Thoracic aorta (tissue), 2 donors: Measurements from ENCODE around the gene ERAP2. TPM values are rescaled to one million over a fixed set of nuclear protein-coding genes. Genes with fewer than 3 reads are reported as not detected.
A peak's percentile ranks its signal among the peaks of the same experiment; 100 is the strongest.

ENCODE experiments used
- ATAC-seq: fragments of 150-250 bp; one replicate; pipeline ENCODE4 v1.8.0; 2017; ENCODE audit warnings: low read depth; ENCODE audit not compliant: insufficient number of reproducible peaks, low FRiP score
- DNase-seq: peaks from one replicate; pipeline ENCODE4 v3.0.0-alpha.2; 2020; ENCODE audit warnings: low spot score
- H3K27ac ChIP-seq, 2 donors: fragments of 200-600 bp; sonication (generic); 1 replicate in 1 of 2; 2 replicates in 1 of 2; pipeline ENCODE4 v1.5.1; 2016; ENCODE audit warnings: mild to moderate bottlenecking in 2 of 2, moderate library complexity in 2 of 2
- H3K27me3 ChIP-seq: fragments of 200-600 bp; sonication (generic); replicated peaks from 2 replicates; pipeline ENCODE4 v1.6.0; 2016; ENCODE audit warnings: mild to moderate bottlenecking; ENCODE audit not compliant: insufficient read depth
- H3K36me3 ChIP-seq: fragments of 200-600 bp; sonication (generic); one replicate; pipeline ENCODE4 v1.5.1; 2016
- H3K4me1 ChIP-seq, 2 donors: fragments of 200-600 bp; sonication (generic); 1 replicate in 1 of 2; 2 replicates in 1 of 2; pipeline versions ENCODE4 v1.5.1 to v1.6.0; 2016; ENCODE audit warnings: low read depth in 2 of 2, mild to moderate bottlenecking in 1 of 2; ENCODE audit not compliant: control insufficient read depth in 1 of 2
- H3K4me3 ChIP-seq: fragments of 200-600 bp; sonication (generic); 2 replicates; pipeline ENCODE4 v1.5.1; 2016; ENCODE audit warnings: mild to moderate bottlenecking
- H3K9me3 ChIP-seq: fragments of 200-600 bp; sonication (generic); 2 replicates; pipeline ENCODE4 v1.5.1; 2016
- total RNA-seq, 2 donors: library from RNA; depleted of rRNA; stranded (reverse); fragments of >200 nt; gene quantifications; one replicate each; pipeline versions ENCODE4 v1.1.0 to v1.2.3, GENCODE V29; 2016
- TF ChIP-seq, protein P1 (sequence below): fragments of 200-600 bp; sonication (generic); IDR thresholded peaks from one replicate; pipeline ENCODE4 v1.5.1; 2019; ENCODE audit warnings: antibody characterized with exemption

Gene ERAP2
- total RNA-seq, 2 donors from 2014 or later, result 15.8 to 18.3 TPM

DNA sequence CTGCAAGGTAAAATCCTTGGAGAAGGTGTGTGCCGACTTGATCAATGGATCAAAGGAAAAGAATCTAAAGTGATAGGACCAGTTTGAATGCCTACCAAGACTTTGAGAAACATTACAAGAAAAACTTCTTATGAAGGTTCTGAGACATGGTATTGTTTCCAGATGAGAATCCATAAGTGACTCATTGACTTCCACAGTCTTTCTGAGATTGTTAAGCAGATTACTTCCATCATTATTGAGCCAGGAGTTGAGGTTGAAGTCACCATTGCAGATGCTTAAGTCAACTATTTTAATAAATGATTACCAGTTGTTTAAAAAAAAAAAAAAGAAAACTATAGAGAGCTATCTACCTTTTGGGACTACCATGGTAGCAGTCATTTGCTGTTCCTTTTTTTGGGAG is 66.6 kb downstream of the ERAP2 start:
- DNase-seq (no peak), ATAC-seq (no peak)
- Histone ChIP-seq H3K4me3 (no peak overlapping the region), H3K27ac (no peak overlapping the region), H3K36me3 (no peaks in the 10 kb centered on the region), H3K27me3 (no peaks in the 10 kb centered on the region), H3K9me3 (no peaks in the 10 kb centered on the region), H3K4me1 (peaks cover 6 to 25% of the 10 kb centered on the region in 2 donors)
- TF ChIP-seq, protein P1, sequence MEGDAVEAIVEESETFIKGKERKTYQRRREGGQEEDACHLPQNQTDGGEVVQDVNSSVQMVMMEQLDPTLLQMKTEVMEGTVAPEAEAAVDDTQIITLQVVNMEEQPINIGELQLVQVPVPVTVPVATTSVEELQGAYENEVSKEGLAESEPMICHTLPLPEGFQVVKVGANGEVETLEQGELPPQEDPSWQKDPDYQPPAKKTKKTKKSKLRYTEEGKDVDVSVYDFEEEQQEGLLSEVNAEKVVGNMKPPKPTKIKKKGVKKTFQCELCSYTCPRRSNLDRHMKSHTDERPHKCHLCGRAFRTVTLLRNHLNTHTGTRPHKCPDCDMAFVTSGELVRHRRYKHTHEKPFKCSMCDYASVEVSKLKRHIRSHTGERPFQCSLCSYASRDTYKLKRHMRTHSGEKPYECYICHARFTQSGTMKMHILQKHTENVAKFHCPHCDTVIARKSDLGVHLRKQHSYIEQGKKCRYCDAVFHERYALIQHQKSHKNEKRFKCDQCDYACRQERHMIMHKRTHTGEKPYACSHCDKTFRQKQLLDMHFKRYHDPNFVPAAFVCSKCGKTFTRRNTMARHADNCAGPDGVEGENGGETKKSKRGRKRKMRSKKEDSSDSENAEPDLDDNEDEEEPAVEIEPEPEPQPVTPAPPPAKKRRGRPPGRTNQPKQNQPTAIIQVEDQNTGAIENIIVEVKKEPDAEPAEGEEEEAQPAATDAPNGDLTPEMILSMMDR, result no peak

DNA sequence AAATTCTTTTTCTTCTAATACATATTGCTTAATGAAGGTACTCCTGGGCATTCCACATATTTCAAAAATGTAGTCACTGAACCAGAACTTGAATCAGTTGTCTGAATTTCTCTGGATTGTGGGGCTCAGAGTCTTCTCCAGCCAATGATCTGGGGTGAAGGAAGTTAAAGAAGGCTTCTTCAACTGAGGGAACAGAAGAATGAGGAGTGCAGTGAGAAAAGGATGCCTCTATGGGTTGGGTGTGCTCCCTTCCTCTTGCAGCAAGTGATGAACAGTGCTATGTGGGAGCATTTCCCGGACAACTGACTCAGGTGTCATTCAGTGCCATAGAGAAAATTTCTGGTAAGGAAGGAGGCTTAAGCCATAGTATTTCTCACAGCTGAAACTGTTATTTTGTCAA is 67.5 kb downstream of the ERAP2 start:
- Histone ChIP-seq H3K27me3 (no peaks in the 10 kb centered on the region), H3K4me3 (no peak overlapping the region), H3K27ac (no peak overlapping the region), H3K9me3 (no peaks in the 10 kb centered on the region), H3K4me1 (peaks cover 2 to 17% of the 10 kb centered on the region in 2 donors), H3K36me3 (no peaks in the 10 kb centered on the region)
- TF ChIP-seq, protein P1, result no peak
- DNase-seq (no peak), ATAC-seq (no peak)

DNA sequence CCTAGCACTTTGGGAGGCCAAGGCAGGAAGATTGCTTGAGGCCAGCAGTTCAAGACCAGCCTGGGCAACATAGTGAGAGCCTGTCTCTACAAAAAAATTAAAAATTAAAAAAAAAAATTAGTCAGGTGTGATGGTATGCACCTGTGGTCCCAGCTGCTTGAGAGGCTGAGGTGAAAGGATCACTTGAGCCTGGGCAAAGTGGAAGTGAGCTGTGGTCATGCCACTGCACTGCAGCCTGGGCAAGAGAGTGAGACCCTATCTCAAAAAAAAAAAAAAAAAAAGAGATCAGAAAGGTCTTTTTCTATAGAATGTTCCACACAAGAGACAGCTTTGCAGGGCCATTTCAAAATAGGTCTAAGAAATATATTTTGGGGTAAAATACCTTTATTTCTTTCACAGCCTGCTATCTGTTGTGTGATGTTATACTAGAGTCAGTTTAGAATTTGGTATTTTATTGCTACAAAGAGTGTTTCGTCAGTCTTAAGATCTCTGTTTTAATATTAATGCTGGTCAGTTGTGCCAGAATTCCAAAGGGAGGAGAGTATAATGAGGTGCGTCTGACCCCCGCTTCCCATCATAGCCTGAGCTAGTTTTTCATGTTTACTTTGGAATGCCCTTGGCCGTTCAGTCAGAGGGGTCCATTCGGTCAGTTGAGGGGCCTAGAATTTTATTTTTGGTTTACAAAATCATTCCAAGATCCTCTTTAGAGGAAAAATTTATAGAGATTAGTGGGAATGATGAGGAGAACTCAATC is 69.0 kb downstream of the ERAP2 start:
- no peaks in the 10 kb centered on the region for H3K9me3 ChIP-seq
- no peaks in the 10 kb centered on the region for H3K27me3 ChIP-seq
- no peak for ATAC-seq
- no peak for DNase-seq
- no peaks in the 10 kb centered on the region for H3K36me3 ChIP-seq
- no peak overlapping the region for H3K27ac ChIP-seq
- TF ChIP-seq, protein P1, result no peak
- no peak overlapping the region for H3K4me3 ChIP-seq
- peaks cover 2 to 14% of the 10 kb centered on the region in 2 donors for H3K4me1 ChIP-seq

DNA sequence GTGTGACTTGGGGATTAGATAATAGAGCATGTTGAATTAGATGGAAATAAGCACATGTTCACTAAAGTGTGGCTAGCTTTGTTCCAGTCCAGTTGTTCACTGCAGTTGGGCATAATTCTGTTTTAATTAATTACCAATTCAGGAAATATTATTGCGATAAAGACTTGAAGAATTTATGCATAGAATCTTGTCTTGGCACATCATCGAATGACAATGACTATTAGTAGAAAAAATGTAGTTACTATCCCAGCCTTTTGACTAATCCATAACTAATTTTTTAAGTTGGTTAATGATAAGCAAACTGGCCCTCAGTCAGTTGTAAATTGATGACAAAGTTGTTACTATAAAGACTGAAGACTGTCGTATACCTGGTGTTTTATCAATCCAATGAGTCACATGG is 70.1 kb downstream of the ERAP2 start:
- Histone ChIP-seq H3K27me3 (no peaks in the 10 kb centered on the region), H3K9me3 (no peaks in the 10 kb centered on the region), H3K36me3 (no peaks in the 10 kb centered on the region), H3K4me3 (no peak overlapping the region), H3K4me1 (peaks cover 0 to 14% of the 10 kb centered on the region in 2 donors), H3K27ac (no peak overlapping the region)
- DNase-seq (no peak), ATAC-seq (no peak)
- TF ChIP-seq, protein P1, result no peak

DNA sequence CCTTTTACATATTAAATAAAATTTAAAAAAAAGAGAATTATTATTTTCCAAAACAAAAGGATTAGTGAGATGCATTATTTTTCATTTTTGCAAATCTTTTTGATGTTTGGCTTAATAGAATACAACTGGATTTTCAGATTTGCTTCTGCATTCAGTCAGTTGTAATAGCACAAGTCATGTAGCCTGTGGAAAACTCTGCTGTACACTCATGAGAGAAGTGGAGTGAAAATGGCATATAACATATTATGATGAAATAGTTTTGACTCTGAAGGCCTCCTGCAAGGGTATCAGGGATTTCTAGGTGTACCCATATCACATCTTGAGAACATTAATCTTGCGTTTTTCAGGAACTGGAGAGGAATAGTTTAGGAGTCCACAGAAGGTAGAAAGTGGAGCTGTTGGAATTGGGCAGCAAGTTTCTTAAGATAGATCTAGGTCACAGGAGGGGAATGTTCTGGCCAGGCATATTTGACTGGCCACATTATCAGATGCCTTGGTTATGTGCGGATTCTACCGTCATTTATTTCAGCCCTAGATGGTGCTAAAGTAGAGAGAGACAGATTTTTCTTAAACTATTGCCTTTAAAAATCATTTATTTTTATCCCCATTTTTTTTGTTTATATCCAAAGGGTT is 75.9 kb downstream of the ERAP2 start:
- no peaks in the 10 kb centered on the region for H3K36me3 ChIP-seq
- no peaks in the 10 kb centered on the region for H3K27me3 ChIP-seq
- TF ChIP-seq, protein P1, result no peak
- DNase-seq (no peak), ATAC-seq (peak; percentile 61)
- H3K27ac ChIP-seq, result peak overlapping the region; percentile 73 to 80
- H3K4me1 ChIP-seq, result peaks cover 11 to 24% of the 10 kb centered on the region in 2 donors
- no peak overlapping the region for H3K4me3 ChIP-seq
- H3K9me3 ChIP-seq, result no peaks in the 10 kb centered on the region
